C4-2B (cell line): ENCODE data around the gene TAF8.

Experiments used
- H3K27ac ChIP-seq: fragments of 450-650 bp; 2 replicates; pipeline ENCODE4 v1.5.1; 2017
- CTCF ChIP-seq: fragments of 450-650 bp; conservative IDR thresholded peaks from 2 replicates; pipeline ENCODE4 v1.5.1; 2017; ENCODE audit warnings: mild to moderate bottlenecking
- ZFX ChIP-seq: fragments of 450-650 bp; IDR thresholded peaks from 2 replicates; pipeline ENCODE4 v1.6.1; 2017

The TAF8 gene

GRCh38 chr6:42095094-42095493 is 44.8 kb downstream of the TAF8 start:
- H3K27ac ChIP-seq = no peak overlapping the region

GRCh38 chr6:42095776-42096541 is 45.6 kb downstream of the TAF8 start:
- no peak overlapping the region for H3K27ac ChIP-seq
- TF ChIP-seq CTCF (no peak; the same call in 1 of the 2 replicates), ZFX (no peak)

More at GRCh38 chr6:42095094-42095493, 44.8 kb downstream of the TAF8 start:
- no peak for TF ChIP-seq ZFX
- no peak for TF ChIP-seq CTCF

GRCh38 chr6:42099340-42100028 is 49.2 kb downstream of the TAF8 start:
- no peak overlapping the region for H3K27ac ChIP-seq

GRCh38 chr6:42100029-42100901 is 49.9 kb downstream of the TAF8 start:
- H3K27ac ChIP-seq = no peak overlapping the region
- no peak for TF ChIP-seq CTCF
- no peak for TF ChIP-seq ZFX

More at GRCh38 chr6:42099340-42100028, 49.2 kb downstream of the TAF8 start:
- TF ChIP-seq CTCF (no peak), ZFX (no peak)

GRCh38 chr6:42101186-42101657 is 50.9 kb downstream of the TAF8 start:
- no peak for TF ChIP-seq CTCF
- no peak for TF ChIP-seq ZFX
- H3K27ac ChIP-seq = no peak overlapping the region

GRCh38 chr6:42103216-42103615 is 52.9 kb downstream of the TAF8 start:
- H3K27ac ChIP-seq = no peak overlapping the region
- TF ChIP-seq ZFX (no peak), CTCF (no peak)
